Body of pancreas (tissue), 4 donors: ENCODE data around the gene CGGBP1.

Source experiments
- POLR2A ChIP-seq, 3 donors: fragments of 450-650 bp; IDR thresholded peaks; one replicate each; pipeline ENCODE4 v1.6.1; 2016; ENCODE audit warnings: antibody characterized with exemption in 3 of 3, mild to moderate bottlenecking in 2 of 3
- TF ChIP-seq, protein P1 (sequence below), 7 experiments: fragments of 450-650 bp in 4 of 7; fragments of 200-600 bp in 3 of 7; sonication (generic) in 3 of 7; IDR thresholded peaks; one replicate each; pipeline ENCODE4 v1.5.1; 2016 to 2019; ENCODE audit warnings: antibody characterized with exemption in 7 of 7

DNA sequence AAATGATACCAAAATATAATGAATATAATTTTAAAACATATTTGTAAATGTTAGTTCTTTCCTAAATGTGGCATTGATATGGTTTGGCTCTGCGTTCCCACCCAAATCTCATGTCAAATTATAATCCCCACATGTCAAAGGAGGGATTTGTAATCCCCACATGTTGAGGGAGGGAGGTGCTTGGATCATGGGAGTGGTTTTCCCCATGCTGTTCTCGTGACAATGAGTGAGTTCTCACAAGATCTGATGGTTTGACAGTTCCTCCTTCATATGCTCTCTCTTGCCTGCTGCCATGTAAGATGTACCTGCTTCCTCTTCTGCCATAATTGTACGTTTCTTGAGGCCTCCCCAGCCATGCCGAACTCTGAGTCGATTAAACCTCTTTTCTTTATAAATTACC is 12.0 kb downstream of the CGGBP1 start:
- TF ChIP-seq POLR2A (IDR thresholded peaks at IDR 0.05): no peak
- TF ChIP-seq, protein P1, sequence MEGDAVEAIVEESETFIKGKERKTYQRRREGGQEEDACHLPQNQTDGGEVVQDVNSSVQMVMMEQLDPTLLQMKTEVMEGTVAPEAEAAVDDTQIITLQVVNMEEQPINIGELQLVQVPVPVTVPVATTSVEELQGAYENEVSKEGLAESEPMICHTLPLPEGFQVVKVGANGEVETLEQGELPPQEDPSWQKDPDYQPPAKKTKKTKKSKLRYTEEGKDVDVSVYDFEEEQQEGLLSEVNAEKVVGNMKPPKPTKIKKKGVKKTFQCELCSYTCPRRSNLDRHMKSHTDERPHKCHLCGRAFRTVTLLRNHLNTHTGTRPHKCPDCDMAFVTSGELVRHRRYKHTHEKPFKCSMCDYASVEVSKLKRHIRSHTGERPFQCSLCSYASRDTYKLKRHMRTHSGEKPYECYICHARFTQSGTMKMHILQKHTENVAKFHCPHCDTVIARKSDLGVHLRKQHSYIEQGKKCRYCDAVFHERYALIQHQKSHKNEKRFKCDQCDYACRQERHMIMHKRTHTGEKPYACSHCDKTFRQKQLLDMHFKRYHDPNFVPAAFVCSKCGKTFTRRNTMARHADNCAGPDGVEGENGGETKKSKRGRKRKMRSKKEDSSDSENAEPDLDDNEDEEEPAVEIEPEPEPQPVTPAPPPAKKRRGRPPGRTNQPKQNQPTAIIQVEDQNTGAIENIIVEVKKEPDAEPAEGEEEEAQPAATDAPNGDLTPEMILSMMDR (IDR thresholded peaks at IDR 0.05): no peak
